ENCODE data around the gene RBBP4. TPM values are rescaled to one million over a fixed set of nuclear protein-coding genes. Genes with fewer than 3 reads are reported as not detected.

The RBBP4 gene
- total and polyA plus RNA-seq, 2 of the 13 experiments (the other 11 are each of a cell fraction or from before 2014, with no cell fraction given), result 64.4 to 166 TPM

- TF ChIP-seq HINFP (CRISPR knock-in tag; IDR thresholded peaks at IDR 0.05; ENCODE audit: low read depth), result peak; percentile 47; the same call in 1 of the 2 replicates
- peak; percentile 55 for TF ChIP-seq ZNF777 (CRISPR knock-in tag; IDR thresholded peaks at IDR 0.05)
- no peak for TF ChIP-seq HNF1B (CRISPR knock-in tag; IDR thresholded peaks at IDR 0.05)
- no peak for TF ChIP-seq EED (CRISPR knock-in tag; IDR thresholded peaks at IDR 0.05)
- TF ChIP-seq SMARCE1 (IDR thresholded peaks at IDR 0.05; ENCODE audit: borderline replicate concordance), result no peak
- TF ChIP-seq NFYB (CRISPR knock-in tag; IDR thresholded peaks at IDR 0.05), result peak; percentile 93
- TF ChIP-seq ZNF232 (CRISPR knock-in tag; IDR thresholded peaks at IDR 0.05; ENCODE audit: borderline replicate concordance), result peak; percentile 69
- TF ChIP-seq TBX3 (IDR thresholded peaks at IDR 0.05; ENCODE audit: borderline replicate concordance), result peak; percentile 59; the same call in 1 of the 2 replicates
- peak; percentile 66 for TF ChIP-seq HNRNPK (IDR thresholded peaks at IDR 0.05; ENCODE audit: low read depth, low read length, poor library complexity, severe bottlenecking)
- TF ChIP-seq JUNB (CRISPR knock-in tag; IDR thresholded peaks at IDR 0.05; ENCODE audit: borderline replicate concordance), result 0 out of 2 replicates have a peak, but pooled peaks have one; percentile 57
- TF ChIP-seq, protein P1, sequence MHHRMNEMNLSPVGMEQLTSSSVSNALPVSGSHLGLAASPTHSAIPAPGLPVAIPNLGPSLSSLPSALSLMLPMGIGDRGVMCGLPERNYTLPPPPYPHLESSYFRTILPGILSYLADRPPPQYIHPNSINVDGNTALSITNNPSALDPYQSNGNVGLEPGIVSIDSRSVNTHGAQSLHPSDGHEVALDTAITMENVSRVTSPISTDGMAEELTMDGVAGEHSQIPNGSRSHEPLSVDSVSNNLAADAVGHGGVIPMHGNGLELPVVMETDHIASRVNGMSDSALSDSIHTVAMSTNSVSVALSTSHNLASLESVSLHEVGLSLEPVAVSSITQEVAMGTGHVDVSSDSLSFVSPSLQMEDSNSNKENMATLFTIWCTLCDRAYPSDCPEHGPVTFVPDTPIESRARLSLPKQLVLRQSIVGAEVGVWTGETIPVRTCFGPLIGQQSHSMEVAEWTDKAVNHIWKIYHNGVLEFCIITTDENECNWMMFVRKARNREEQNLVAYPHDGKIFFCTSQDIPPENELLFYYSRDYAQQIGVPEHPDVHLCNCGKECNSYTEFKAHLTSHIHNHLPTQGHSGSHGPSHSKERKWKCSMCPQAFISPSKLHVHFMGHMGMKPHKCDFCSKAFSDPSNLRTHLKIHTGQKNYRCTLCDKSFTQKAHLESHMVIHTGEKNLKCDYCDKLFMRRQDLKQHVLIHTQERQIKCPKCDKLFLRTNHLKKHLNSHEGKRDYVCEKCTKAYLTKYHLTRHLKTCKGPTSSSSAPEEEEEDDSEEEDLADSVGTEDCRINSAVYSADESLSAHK (CRISPR knock-in tag; IDR thresholded peaks at IDR 0.05; ENCODE audit: borderline replicate concordance), result no peak
- no peak for TF ChIP-seq TP53 (CRISPR knock-in tag; conservative IDR thresholded peaks at IDR 0.05)
- TF ChIP-seq ZNF24 (IDR thresholded peaks at IDR 0.05), result no peak
- TF ChIP-seq, protein P2, sequence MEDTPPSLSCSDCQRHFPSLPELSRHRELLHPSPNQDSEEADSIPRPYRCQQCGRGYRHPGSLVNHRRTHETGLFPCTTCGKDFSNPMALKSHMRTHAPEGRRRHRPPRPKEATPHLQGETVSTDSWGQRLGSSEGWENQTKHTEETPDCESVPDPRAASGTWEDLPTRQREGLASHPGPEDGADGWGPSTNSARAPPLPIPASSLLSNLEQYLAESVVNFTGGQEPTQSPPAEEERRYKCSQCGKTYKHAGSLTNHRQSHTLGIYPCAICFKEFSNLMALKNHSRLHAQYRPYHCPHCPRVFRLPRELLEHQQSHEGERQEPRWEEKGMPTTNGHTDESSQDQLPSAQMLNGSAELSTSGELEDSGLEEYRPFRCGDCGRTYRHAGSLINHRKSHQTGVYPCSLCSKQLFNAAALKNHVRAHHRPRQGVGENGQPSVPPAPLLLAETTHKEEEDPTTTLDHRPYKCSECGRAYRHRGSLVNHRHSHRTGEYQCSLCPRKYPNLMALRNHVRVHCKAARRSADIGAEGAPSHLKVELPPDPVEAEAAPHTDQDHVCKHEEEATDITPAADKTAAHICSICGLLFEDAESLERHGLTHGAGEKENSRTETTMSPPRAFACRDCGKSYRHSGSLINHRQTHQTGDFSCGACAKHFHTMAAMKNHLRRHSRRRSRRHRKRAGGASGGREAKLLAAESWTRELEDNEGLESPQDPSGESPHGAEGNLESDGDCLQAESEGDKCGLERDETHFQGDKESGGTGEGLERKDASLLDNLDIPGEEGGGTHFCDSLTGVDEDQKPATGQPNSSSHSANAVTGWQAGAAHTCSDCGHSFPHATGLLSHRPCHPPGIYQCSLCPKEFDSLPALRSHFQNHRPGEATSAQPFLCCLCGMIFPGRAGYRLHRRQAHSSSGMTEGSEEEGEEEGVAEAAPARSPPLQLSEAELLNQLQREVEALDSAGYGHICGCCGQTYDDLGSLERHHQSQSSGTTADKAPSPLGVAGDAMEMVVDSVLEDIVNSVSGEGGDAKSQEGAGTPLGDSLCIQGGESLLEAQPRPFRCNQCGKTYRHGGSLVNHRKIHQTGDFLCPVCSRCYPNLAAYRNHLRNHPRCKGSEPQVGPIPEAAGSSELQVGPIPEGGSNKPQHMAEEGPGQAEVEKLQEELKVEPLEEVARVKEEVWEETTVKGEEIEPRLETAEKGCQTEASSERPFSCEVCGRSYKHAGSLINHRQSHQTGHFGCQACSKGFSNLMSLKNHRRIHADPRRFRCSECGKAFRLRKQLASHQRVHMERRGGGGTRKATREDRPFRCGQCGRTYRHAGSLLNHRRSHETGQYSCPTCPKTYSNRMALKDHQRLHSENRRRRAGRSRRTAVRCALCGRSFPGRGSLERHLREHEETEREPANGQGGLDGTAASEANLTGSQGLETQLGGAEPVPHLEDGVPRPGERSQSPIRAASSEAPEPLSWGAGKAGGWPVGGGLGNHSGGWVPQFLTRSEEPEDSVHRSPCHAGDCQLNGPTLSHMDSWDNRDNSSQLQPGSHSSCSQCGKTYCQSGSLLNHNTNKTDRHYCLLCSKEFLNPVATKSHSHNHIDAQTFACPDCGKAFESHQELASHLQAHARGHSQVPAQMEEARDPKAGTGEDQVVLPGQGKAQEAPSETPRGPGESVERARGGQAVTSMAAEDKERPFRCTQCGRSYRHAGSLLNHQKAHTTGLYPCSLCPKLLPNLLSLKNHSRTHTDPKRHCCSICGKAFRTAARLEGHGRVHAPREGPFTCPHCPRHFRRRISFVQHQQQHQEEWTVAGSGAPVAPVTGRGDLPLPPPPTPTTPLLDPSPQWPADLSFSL (CRISPR knock-in tag; IDR thresholded peaks at IDR 0.05), result no peak
- TF ChIP-seq NFE2L2 (IDR thresholded peaks at IDR 0.05; ENCODE audit: low read length), result no peak
- TF ChIP-seq BHLHE40 (IDR thresholded peaks at IDR 0.05; ENCODE audit: low read length), result peak; percentile 96
- TF ChIP-seq SIX4 (CRISPR knock-in tag; IDR thresholded peaks at IDR 0.05), result no peak
- peak; percentile 82 for TF ChIP-seq ZNF878 (CRISPR knock-in tag; IDR thresholded peaks at IDR 0.05)
These were observed at the start of gene RBBP4 (continued) for GRCh38 chr1:32650752-32651460.
